K562 (cell line): Measurements from ENCODE around the gene FBN1. TPM values are rescaled to one million over a fixed set of nuclear protein-coding genes. Genes with fewer than 3 reads are reported as not detected.

Experiments
- ATAC-seq: fragments of 200-7000 bp; cut with Tn5 transposase; 3 replicates; pipeline ENCODE4 v1.9.1; 2020; ENCODE audit warnings: moderate library complexity
- BruUV-seq: library from RNA; stranded (reverse); fragments of 400-500 nt; replicated peaks from 2 replicates; lab custom pipeline; 2021; lab: Mats Ljungman, UMichigan
- CTCF ChIA-PET: fragments of 300-600 bp; formaldehyde crosslinking; extraction: SDS; loops from one replicate; lab custom pipeline; 2021; ENCODE audit warnings: low intra/inter-chr PET ratio; lab: Yijun Ruan, JAX
- POLR2A ChIA-PET: fragments of 300-600, 350-650 bp; sonication (Branson Sonifier 250); formaldehyde crosslinking; extraction: SDS; loops from one replicate; lab custom pipeline; 2021; ENCODE audit warnings: antibody characterized with exemption, inconsistent platforms; lab: Yijun Ruan, JAX
- DNase-seq, 4 experiments: peaks; one replicate each; pipeline versions ENCODE4 v3.0.0 to v3.0.0-alpha.2; 2011 to 2018; ENCODE audit warnings: low spot score in 3 of 4, mixed read lengths in 3 of 4; ENCODE audit errors: extremely low read depth in 1 of 4
- FAIRE-seq: peaks from 2 replicates; lab custom pipeline; 2011; peaks lifted over from hg19 to GRCh38; lab: Jason Lieb, UNC
- H2AFZ ChIP-seq: 2 replicates; pipeline ENCODE4 v1.6.0; 2011; ENCODE audit warnings: low read depth, low read length, control low read depth, inconsistent platforms
- H3K27ac ChIP-seq: fragments of 200-600 bp; 3 replicates; pipeline ENCODE4 v1.8.0; 2011; ENCODE audit warnings: low read depth, mild to moderate bottlenecking, control low read depth, inconsistent platforms, low read length, moderate library complexity, mixed read lengths; ENCODE audit errors: extremely low read depth
- H3K27me3 ChIP-seq, 2 experiments: fragments of 300-600 bp in 1 of 2; 2 replicates in 1 of 2; 3 replicates in 1 of 2; pipeline versions ENCODE4 v1.6.0 to v1.8.0; 2011; ENCODE audit warnings: inconsistent platforms in 2 of 2, low read length in 2 of 2, mild to moderate bottlenecking in 1 of 2, mixed read lengths in 1 of 2, moderate library complexity in 1 of 2; ENCODE audit not compliant: control insufficient read depth in 2 of 2, insufficient read depth in 2 of 2
- H3K36me3 ChIP-seq: fragments of 300-600 bp; 3 replicates; pipeline ENCODE4 v1.8.0; 2011; ENCODE audit warnings: mild to moderate bottlenecking, low read length, inconsistent platforms; ENCODE audit not compliant: control insufficient read depth, insufficient read depth
- H3K4me1 ChIP-seq, 2 experiments: fragments of 200-600 bp in 1 of 2; replicated peaks in 1 of 2; 2 replicates in 1 of 2; 3 replicates in 1 of 2; pipeline versions ENCODE4 v1.5.1 to v1.8.0; 2011; ENCODE audit warnings: inconsistent platforms in 2 of 2, low read length in 2 of 2, mild to moderate bottlenecking in 1 of 2, mixed read lengths in 1 of 2, moderate library complexity in 1 of 2; ENCODE audit not compliant: control insufficient read depth in 2 of 2, insufficient read depth in 2 of 2
- H3K4me2 ChIP-seq: 2 replicates; pipeline ENCODE4 v1.6.1; 2011; ENCODE audit warnings: low read length, control low read depth, inconsistent platforms, mixed read lengths; ENCODE audit not compliant: insufficient read depth
- H3K4me3 ChIP-seq: fragments of 200-600 bp; sonication (generic), shearing (Covaris generic); 2 replicates; pipeline ENCODE4 v1.5.1; 2016; ENCODE audit warnings: control low read depth, inconsistent platforms
- H3K79me2 ChIP-seq: fragments of 200-600 bp; 3 replicates; pipeline ENCODE4 v1.8.0; 2011; ENCODE audit warnings: low read length, inconsistent platforms; ENCODE audit not compliant: control insufficient read depth, insufficient read depth
- H3K9ac ChIP-seq, 2 experiments: 2 replicates each; pipeline versions ENCODE4 v1.6.0 to v1.6.1; 2011; ENCODE audit warnings: low read depth in 2 of 2, low read length in 2 of 2, control low read depth in 1 of 2, inconsistent platforms in 1 of 2, mild to moderate bottlenecking in 1 of 2, mixed read lengths in 1 of 2; ENCODE audit not compliant: insufficient read depth in 1 of 2
- H3K9me1 ChIP-seq: one replicate; pipeline ENCODE4 v1.6.0; 2011; ENCODE audit warnings: inconsistent platforms, mild to moderate bottlenecking, low read length, moderate library complexity; ENCODE audit not compliant: control insufficient read depth, insufficient read depth
- H3K9me3 ChIP-seq: replicated peaks from 2 replicates; pipeline ENCODE4 v1.5.1; 2011; ENCODE audit warnings: low read depth, low read length, inconsistent platforms; ENCODE audit not compliant: control insufficient read depth, insufficient read depth
- H4K20me1 ChIP-seq: replicated peaks from 2 replicates; pipeline ENCODE4 v1.6.1; 2011; ENCODE audit warnings: low read length, inconsistent platforms, mixed read lengths; ENCODE audit not compliant: control insufficient read depth, insufficient read depth
- CTBP1 ChIP-seq: fragments of 450-650 bp; IDR thresholded peaks from 2 replicates; pipeline ENCODE4 v1.6.1; 2016; ENCODE audit warnings: borderline replicate concordance
- GTF2A2 ChIP-seq: IDR thresholded peaks from 2 replicates; pipeline ENCODE4 v1.6.1; 2016; ENCODE audit warnings: mild to moderate bottlenecking, missing genetic modification characterization, missing compliant biosample characterization
- KDM1A ChIP-seq, 2 experiments: fragments of 450-650 bp; IDR thresholded peaks; 2 replicates each; pipeline ENCODE4 v1.6.1; 2016; ENCODE audit warnings: mild to moderate bottlenecking in 2 of 2
- MECOM ChIP-seq: fragments of 250-450 bp; sonication (Bioruptor Pico); IDR thresholded peaks from 2 replicates; pipeline ENCODE4 v1.8.0; 2022; ENCODE audit warnings: inconsistent platforms
- SMAD4 ChIP-seq: fragments of 250-450 bp; sonication (Bioruptor Pico); conservative IDR thresholded peaks from 2 replicates; pipeline ENCODE4 v1.8.0; 2021; ENCODE audit warnings: inconsistent platforms, mild to moderate bottlenecking, moderate library complexity
- TRIM24 ChIP-seq, 2 experiments: fragments of 450-650 bp; IDR thresholded peaks; 2 replicates each; pipeline ENCODE4 v1.6.1; 2016
- WGBS: fragments of 100-300 bp; shearing (Covaris generic); methylation state at CpG from one replicate; pipeline ENCODE4 v1.1.6; 2016; ENCODE audit warnings: low coverage, mixed read lengths; ENCODE audit not compliant: insufficient coverage; ENCODE audit errors: missing lambda C conversion rate; 5-methylcytosine and 5-hydroxymethylcytosine counted together
- in situ Hi-C: fragments of 300-500 bp; cut with MboI; formaldehyde crosslinking; loops from 4 replicates; pipeline ENCODE4 v1.15.0; 2018; ENCODE audit warnings: inconsistent platforms, mixed read lengths
- intact Hi-C: fragments of 100-400 bp; cut with micrococcal nuclease; formaldehyde crosslinking; loops from 2 replicates; pipeline ENCODE4 v1.14.2; 2022
- polyA plus RNA-seq, 8 experiments: library from polyadenylated mRNA; depleted of rRNA in 4 of 8; stranded (reverse) in 5 of 8; unstranded in 3 of 8; fragments of >200 nt; fragmentation: Nextera tagmentation in 2 of 8; fragmentation: Illumina TruSeq in 1 of 8; extraction: Ambion mirVana in 2 of 8; extraction: Trizol in 1 of 8; gene quantifications; 2 replicates each; pipeline versions ENCODE4 v1.2.1 to v1.2.3, GENCODE V29; 2011 to 2014; ENCODE audit warnings: inconsistent platforms in 1 of 8, missing spikeins in 1 of 8
- total RNA-seq, 7 experiments: library from RNA; depleted of rRNA in 6 of 7; stranded (reverse); fragments of >200 nt in 6 of 7; fragmentation: Illumina TruSeq in 2 of 7; extraction: Trizol in 2 of 7; gene quantifications; 2 replicates each; pipeline versions ENCODE4 v1.2.1 to v1.2.3, GENCODE V29; 2011 to 2021; ENCODE audit warnings: low replicate concordance in 1 of 7
- TF ChIP-seq, protein P1 (sequence below), 2 experiments: fragments of 150-350 bp in 1 of 2; IDR thresholded peaks; 2 replicates each; pipeline ENCODE4 v1.6.1; 2012 to 2016; ENCODE audit warnings: low read depth in 2 of 2, low read length in 2 of 2, mild to moderate bottlenecking in 1 of 2, moderate library complexity in 1 of 2

The FBN1 gene
- total and polyA plus RNA-seq, 9 of the 15 experiments (the other 6 are each of a cell fraction or from before 2014, with no cell fraction given): 0.15 to 1.2 (median 0.60) TPM

DNA sequence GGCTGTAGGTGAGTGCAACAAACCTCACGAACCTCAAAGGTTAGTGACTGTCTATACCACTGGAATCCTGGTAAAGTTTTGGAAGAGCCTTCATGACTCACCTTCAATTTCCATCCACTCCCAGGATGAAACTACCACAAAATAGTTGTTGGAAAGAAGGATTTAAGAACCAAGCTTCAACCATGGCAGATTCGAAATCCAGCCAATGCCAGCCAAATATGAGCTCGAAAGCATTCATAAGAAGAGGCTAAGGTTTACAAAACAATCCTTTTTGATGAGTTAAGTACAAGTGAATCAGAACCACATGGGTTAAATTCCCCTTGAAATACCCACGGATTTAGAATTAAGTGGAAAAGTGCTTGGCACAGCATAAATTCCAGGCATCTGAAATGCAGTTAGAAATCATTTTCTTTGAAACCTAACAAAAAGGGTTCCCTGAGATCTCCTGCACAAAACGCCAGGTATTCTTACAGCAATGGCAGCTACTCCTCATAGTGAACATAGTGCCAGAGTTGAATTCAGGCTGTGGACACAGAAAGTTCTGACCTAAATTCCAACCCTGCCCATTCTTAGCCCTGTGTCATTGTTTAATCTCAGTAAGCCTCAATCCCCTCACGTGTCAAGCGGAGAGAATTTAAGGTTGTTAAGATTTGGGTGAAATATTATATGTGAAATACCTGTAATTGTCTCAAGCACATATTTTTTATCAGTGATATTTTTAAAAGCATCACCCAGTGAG lies 89.2 kb downstream of the FBN1 start (continued):
- TF ChIP-seq, protein P1, sequence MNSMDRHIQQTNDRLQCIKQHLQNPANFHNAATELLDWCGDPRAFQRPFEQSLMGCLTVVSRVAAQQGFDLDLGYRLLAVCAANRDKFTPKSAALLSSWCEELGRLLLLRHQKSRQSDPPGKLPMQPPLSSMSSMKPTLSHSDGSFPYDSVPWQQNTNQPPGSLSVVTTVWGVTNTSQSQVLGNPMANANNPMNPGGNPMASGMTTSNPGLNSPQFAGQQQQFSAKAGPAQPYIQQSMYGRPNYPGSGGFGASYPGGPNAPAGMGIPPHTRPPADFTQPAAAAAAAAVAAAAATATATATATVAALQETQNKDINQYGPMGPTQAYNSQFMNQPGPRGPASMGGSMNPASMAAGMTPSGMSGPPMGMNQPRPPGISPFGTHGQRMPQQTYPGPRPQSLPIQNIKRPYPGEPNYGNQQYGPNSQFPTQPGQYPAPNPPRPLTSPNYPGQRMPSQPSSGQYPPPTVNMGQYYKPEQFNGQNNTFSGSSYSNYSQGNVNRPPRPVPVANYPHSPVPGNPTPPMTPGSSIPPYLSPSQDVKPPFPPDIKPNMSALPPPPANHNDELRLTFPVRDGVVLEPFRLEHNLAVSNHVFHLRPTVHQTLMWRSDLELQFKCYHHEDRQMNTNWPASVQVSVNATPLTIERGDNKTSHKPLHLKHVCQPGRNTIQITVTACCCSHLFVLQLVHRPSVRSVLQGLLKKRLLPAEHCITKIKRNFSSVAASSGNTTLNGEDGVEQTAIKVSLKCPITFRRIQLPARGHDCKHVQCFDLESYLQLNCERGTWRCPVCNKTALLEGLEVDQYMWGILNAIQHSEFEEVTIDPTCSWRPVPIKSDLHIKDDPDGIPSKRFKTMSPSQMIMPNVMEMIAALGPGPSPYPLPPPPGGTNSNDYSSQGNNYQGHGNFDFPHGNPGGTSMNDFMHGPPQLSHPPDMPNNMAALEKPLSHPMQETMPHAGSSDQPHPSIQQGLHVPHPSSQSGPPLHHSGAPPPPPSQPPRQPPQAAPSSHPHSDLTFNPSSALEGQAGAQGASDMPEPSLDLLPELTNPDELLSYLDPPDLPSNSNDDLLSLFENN (IDR thresholded peaks at IDR 0.05; ENCODE audit: low read depth in 2 of 2, low read length in 2 of 2): no peak
- no peak for TF ChIP-seq GTF2A2 (tag)

DNA sequence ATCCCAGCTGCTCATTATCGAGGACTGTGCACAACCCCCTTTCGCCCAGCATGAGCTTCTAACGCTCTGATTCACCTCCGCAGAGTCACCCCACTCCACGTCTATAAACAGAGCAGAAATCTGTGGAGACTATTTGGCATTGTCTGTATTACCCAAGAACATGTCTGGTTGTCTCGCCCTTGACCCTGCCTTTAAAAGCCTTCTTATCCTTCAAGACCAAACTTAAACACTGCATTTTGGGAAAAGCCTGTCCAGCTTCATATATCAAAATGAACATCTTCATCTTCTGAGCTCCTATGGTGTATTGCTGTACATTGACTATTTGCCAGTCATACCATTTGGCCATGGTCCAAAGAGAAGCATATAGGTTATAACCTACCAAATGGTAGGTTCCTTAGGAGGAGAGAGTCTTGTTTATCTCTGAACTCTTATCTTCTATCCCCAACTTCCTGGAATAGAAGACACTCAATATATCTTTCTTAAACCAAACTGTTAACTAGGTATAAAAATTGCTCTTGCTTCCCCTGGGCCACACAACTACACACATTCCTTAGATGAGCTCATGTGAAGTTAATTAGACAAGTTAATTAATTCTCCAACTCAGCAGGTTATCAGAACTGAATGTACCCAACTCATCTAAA lies 90.1 kb downstream of the FBN1 start:
- CTCF ChIA-PET: no interaction called here
- peak; percentile 98 for TF ChIP-seq CTBP1
- TF ChIP-seq, protein P1 (IDR thresholded peaks at IDR 0.05; ENCODE audit: low read depth in 2 of 2, low read length in 2 of 2): 0 out of 4 replicates have a peak, but pooled peaks of 1 of the 2 experiments have one; percentile 32
- TF ChIP-seq SMAD4 (CRISPR knock-in tag): peak; percentile 88
- TF ChIP-seq TRIM24 (IDR thresholded peaks at IDR 0.05): peak in 1 of 2 experiments; percentile 56; a peak in 1 of 4 replicates
- TF ChIP-seq KDM1A (IDR thresholded peaks at IDR 0.05): peak; percentile 98 to 99
- TF ChIP-seq MECOM (CRISPR knock-in tag): peak; percentile 76

More for the DNA sequence above, 90.1 kb downstream of the FBN1 start:
- no peak overlapping the region for H3K4me2 ChIP-seq
- no peaks in the 10 kb centered on the region for H3K9me1 ChIP-seq
- H3K79me2 ChIP-seq: no peaks in the 10 kb centered on the region
- FAIRE-seq (peak; percentile 67), DNase-seq (peak in 2 of 4 experiments; percentile 60 to 83), ATAC-seq (peak; percentile 87)
- in situ Hi-C loops (no loop called here), intact Hi-C loops (no loop called here)
- peaks cover 0 to 8% of the 10 kb centered on the region in 2 experiments; a peak in 1 of 5 replicates for H3K27me3 ChIP-seq
- H3K9me3 ChIP-seq: no peaks in the 10 kb centered on the region
- peaks cover 0 to 16% of the 10 kb centered on the region in 2 experiments; a peak in 2 of 5 replicates for H3K4me1 ChIP-seq
- H4K20me1 ChIP-seq: 0 out of 2 replicates have a peak, but pooled peaks cover 4% of the 10 kb centered on the region
- H2AFZ ChIP-seq: no peak overlapping the region
- no peak overlapping the region for H3K27ac ChIP-seq
- H3K9ac ChIP-seq: no peak overlapping the region
- 0% methylated on average over 6 of the region's 6 CpGs for WGBS
- no TSS peak for BruUV-seq
- no peaks in the 10 kb centered on the region for H3K36me3 ChIP-seq
- H3K4me3 ChIP-seq: no peak overlapping the region
- POLR2A ChIA-PET: interaction anchor here (0.6 to 1.2 kb wide), 5 partner anchors 13 to 420 kb away, joined by 3 read pairs; no protein-coding TSS in a partner anchor
